CD4-positive, alpha-beta T cell treated with Interleukin-6 at 100 ng/mL for 8 hours (primary cell): ENCODE measurements around the gene DCAF15.
"Not testable (repeated sequence)": the region's sequence is repeated elsewhere in the genome, so short reads cannot be mapped to it uniquely, and the experiment has no call there.

ENCODE experiments used
- DNase-seq: peaks from one replicate; pipeline ENCODE4 v3.0.0-alpha.2; 2020; ENCODE audit warnings: mixed read lengths, low spot score

DCAF15 gene

GRCh38 chr19:13952154-13952930 is at the start of gene DCAF15:
TSS of gene DCAF15 (plus strand) at chr19:13952509. CDS start at chr19:13952513, 4 bp downstream.
- peak; percentile 99 for DNase-seq

GRCh38 chr19:13902993-13903555 is 49.2 kb upstream of the DCAF15 start:
- peak; percentile 35 for DNase-seq

- peak; percentile 93 for DNase-seq
Observed at GRCh38 chr19:13905634-13906520, 46.4 kb upstream of the DCAF15 start, which contains the start of the genes BRME1 and CC2D1A. TSS of gene BRME1 (minus strand) at chr19:13906117. CDS start at chr19:13904892, 1,225 bp downstream. TSS of gene CC2D1A (plus strand) at chr19:13906201. CDS start at chr19:13906442, 241 bp downstream.

GRCh38 chr19:13906521-13906904 is 45.8 kb upstream of the DCAF15 start:
- DNase-seq = peak; percentile 14

- DNase-seq = no peak
Observed at GRCh38 chr19:13906910-13907309, 45.4 kb upstream of the DCAF15 start.

GRCh38 chr19:13908674-13909073 is 43.6 kb upstream of the DCAF15 start:
- DNase-seq = no peak

GRCh38 chr19:13909430-13909829 is 42.9 kb upstream of the DCAF15 start:
- DNase-seq = no peak

- DNase-seq = no peak
Observed at GRCh38 chr19:13913352-13913751, 39.0 kb upstream of the DCAF15 start.

GRCh38 chr19:13914777-13915176 is 37.5 kb upstream of the DCAF15 start:
- no peak for DNase-seq

GRCh38 chr19:13917888-13918406 is 34.4 kb upstream of the DCAF15 start:
- no peak for DNase-seq

- no peak for DNase-seq
Observed at GRCh38 chr19:13918726-13919411, 33.4 kb upstream of the DCAF15 start.

- DNase-seq = no peak
Observed at GRCh38 chr19:13920524-13920923, 31.8 kb upstream of the DCAF15 start.

- no peak for DNase-seq
Observed at GRCh38 chr19:13920940-13921747, 31.2 kb upstream of the DCAF15 start.

GRCh38 chr19:13922118-13922517 is 30.2 kb upstream of the DCAF15 start:
- not testable (repeated sequence) for DNase-seq

- DNase-seq = no peak
Observed at GRCh38 chr19:13923194-13923987, 28.9 kb upstream of the DCAF15 start.

GRCh38 chr19:13926010-13926409 is 26.3 kb upstream of the DCAF15 start:
- no peak for DNase-seq

GRCh38 chr19:13926715-13927114 is 25.6 kb upstream of the DCAF15 start:
- DNase-seq = no peak

GRCh38 chr19:13929340-13929739 is 23.0 kb upstream of the DCAF15 start:
- no peak for DNase-seq

GRCh38 chr19:13929956-13930355 is 22.4 kb upstream of the DCAF15 start:
- no peak for DNase-seq

GRCh38 chr19:13930402-13930801 is 21.9 kb upstream of the DCAF15 start:
- DNase-seq = no peak
